GM12891 (cell line): ENCODE measurements around the gene PTPN3.
"Not testable (repeated sequence)": the region's sequence is repeated elsewhere in the genome, so short reads cannot be mapped to it uniquely, and the experiment has no call there.

ENCODE experiments used
- POLR2A ChIP-seq: IDR thresholded peaks from 2 replicates; pipeline ENCODE4 v1.6.1; 2011; ENCODE audit warnings: low read depth, low read length, control low read depth
- POLR2AphosphoS5 ChIP-seq: IDR thresholded peaks from 2 replicates; pipeline ENCODE4 v1.6.1; 2011; ENCODE audit warnings: low read depth, low read length, control low read depth
- TAF1 ChIP-seq: IDR thresholded peaks from 2 replicates; pipeline ENCODE4 v1.6.1; 2011; ENCODE audit warnings: low read depth, low read length, control low read depth

DNA sequence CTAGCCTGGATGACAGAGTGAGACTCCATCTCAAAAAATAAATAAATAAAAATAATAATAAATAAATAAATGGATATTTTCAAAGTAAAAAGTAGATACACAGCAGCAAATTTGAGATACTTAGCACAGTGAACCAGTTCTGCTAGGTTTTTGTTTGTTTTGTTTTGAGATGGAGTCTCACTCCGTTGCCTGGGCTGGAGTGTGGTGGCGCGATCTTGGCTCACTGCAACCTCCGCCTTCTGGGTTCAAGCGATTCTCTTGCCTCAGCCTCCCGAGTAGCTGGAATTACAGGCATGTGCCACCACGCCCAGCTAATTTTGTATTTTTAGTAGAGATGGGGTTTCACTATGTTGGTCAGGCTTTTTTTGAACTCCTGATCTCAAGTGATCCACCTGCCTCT is 157.1 kb downstream of the PTPN3 start:
- not testable (repeated sequence) for TF ChIP-seq POLR2AphosphoS5, POLR2A, TAF1
